Neural cell (in vitro differentiated cells): ENCODE data around the gene SPRN. TPM values are rescaled to one million over a fixed set of nuclear protein-coding genes. Genes with fewer than 3 reads are reported as not detected.
A peak's percentile ranks its signal among the peaks of the same experiment; 100 is the strongest.

ENCODE experiments used
- H2AFZ ChIP-seq: fragments of 200-600, 300-800 bp; sonication (generic), shearing (Covaris generic); 2 replicates; pipeline ENCODE4 v1.6.0; 2014; ENCODE audit warnings: low read depth, mild to moderate bottlenecking, antibody characterized with exemption, low read length, moderate library complexity
- H3F3A ChIP-seq: fragments of 200-600 bp; shearing (Covaris generic); 2 replicates; pipeline ENCODE4 v1.6.1; 2016; ENCODE audit warnings: mild to moderate bottlenecking, moderate library complexity, mixed read lengths, antibody characterized with exemption, low read length; ENCODE audit not compliant: insufficient read depth, poor library complexity, severe bottlenecking
- H3K27ac ChIP-seq: fragments of 200-600, 300-800 bp; sonication (generic), shearing (Covaris generic); 2 replicates; pipeline ENCODE4 v1.5.1; 2014; ENCODE audit warnings: mild to moderate bottlenecking, low read length, moderate library complexity
- H3K27me3 ChIP-seq: fragments of 300-800, 200-600 bp; sonication (generic), shearing (Covaris generic); 2 replicates; pipeline ENCODE4 v1.6.0; 2014; ENCODE audit warnings: mild to moderate bottlenecking, low read depth, low read length, moderate library complexity; ENCODE audit not compliant: insufficient read depth
- H3K36me3 ChIP-seq: fragments of 300-800, 200-600 bp; sonication (generic), shearing (Covaris generic); 2 replicates; pipeline ENCODE4 v1.5.1; 2014; ENCODE audit warnings: mild to moderate bottlenecking, antibody characterized with exemption, low read length, moderate library complexity; ENCODE audit not compliant: insufficient read depth
- H3K4me2 ChIP-seq: fragments of 300-800, 200-600 bp; sonication (generic), shearing (Covaris generic); 2 replicates; pipeline ENCODE4 v1.6.0; 2014; ENCODE audit warnings: mild to moderate bottlenecking, low read length
- H3K4me3 ChIP-seq: fragments of 300-800, 200-600 bp; sonication (generic), shearing (Covaris generic); 2 replicates; pipeline ENCODE4 v1.5.1; 2014; ENCODE audit warnings: mild to moderate bottlenecking, low read length, moderate library complexity
- H3K79me2 ChIP-seq: fragments of 200-600 bp; shearing (Covaris generic); replicated peaks from 2 replicates; pipeline ENCODE4 v1.6.0; 2014; ENCODE audit warnings: mild to moderate bottlenecking, low read length, moderate library complexity; ENCODE audit not compliant: insufficient read depth
- H3K9ac ChIP-seq: fragments of 300-800, 200-600 bp; sonication (generic), shearing (Covaris generic); 2 replicates; pipeline ENCODE4 v1.6.1; 2016; ENCODE audit warnings: mild to moderate bottlenecking, low read length, mixed read lengths
- H3K9me2 ChIP-seq: fragments of 200-600 bp; shearing (Covaris generic); 2 replicates; pipeline ENCODE4 v1.6.1; 2016; ENCODE audit warnings: mild to moderate bottlenecking, low read length, mixed read lengths; ENCODE audit not compliant: insufficient read depth
- H3K9me3 ChIP-seq: fragments of 200-600, 300-800 bp; sonication (generic), shearing (Covaris generic); 2 replicates; pipeline ENCODE4 v1.6.1; 2016; ENCODE audit warnings: mild to moderate bottlenecking, mixed run types, low read length, moderate library complexity, mixed read lengths
- H4K20me1 ChIP-seq: fragments of 200-600 bp; shearing (Covaris generic); 2 replicates; pipeline ENCODE4 v1.6.1; 2016; ENCODE audit warnings: mild to moderate bottlenecking, mixed run types; ENCODE audit not compliant: insufficient read depth
- EP300 ChIP-seq: fragments of 450-650 bp; conservative IDR thresholded peaks from 2 replicates; pipeline ENCODE4 v1.6.1; 2014; ENCODE audit warnings: antibody characterized with exemption, mild to moderate bottlenecking, moderate library complexity; ENCODE audit not compliant: poor library complexity, severe bottlenecking
- EZH2 ChIP-seq: fragments of 200-600, 300-800 bp; shearing (Covaris generic), sonication (generic); IDR thresholded peaks from 2 replicates; pipeline ENCODE4 v1.6.1; 2014; ENCODE audit warnings: antibody characterized with exemption, low read length, borderline replicate concordance, mild to moderate bottlenecking; ENCODE audit not compliant: insufficient read depth, poor library complexity, severe bottlenecking
- MXI1 ChIP-seq: fragments of 450-650 bp; conservative IDR thresholded peaks from 2 replicates; pipeline ENCODE4 v1.6.1; 2014; ENCODE audit warnings: antibody characterized with exemption, mild to moderate bottlenecking; ENCODE audit not compliant: poor library complexity, severe bottlenecking
- POLR2AphosphoS5 ChIP-seq: IDR thresholded peaks from 2 replicates; pipeline ENCODE4 v1.6.1; 2012
- RAD21 ChIP-seq: fragments of 450-650 bp; conservative IDR thresholded peaks from 2 replicates; pipeline ENCODE4 v1.6.1; 2014; ENCODE audit warnings: antibody characterized with exemption, mild to moderate bottlenecking, moderate library complexity
- SMC3 ChIP-seq: fragments of 450-650 bp; conservative IDR thresholded peaks from 2 replicates; pipeline ENCODE4 v1.6.1; 2014; ENCODE audit warnings: antibody characterized with exemption, mild to moderate bottlenecking, moderate library complexity; ENCODE audit not compliant: poor library complexity
- TAF1 ChIP-seq: IDR thresholded peaks from 2 replicates; pipeline ENCODE4 v1.6.1; 2012; ENCODE audit warnings: low read depth
- polyA plus RNA-seq: library from polyadenylated mRNA; depleted of rRNA; stranded (reverse); fragments of >200 nt; gene quantifications from 2 replicates; pipeline ENCODE4 v1.2.3, GENCODE V29; 2014
- TF ChIP-seq, protein P1 (sequence below): IDR thresholded peaks from 2 replicates; pipeline ENCODE4 v1.6.1; 2012; ENCODE audit warnings: borderline replicate concordance
- TF ChIP-seq, protein P2 (sequence below): fragments of 450-650 bp; IDR thresholded peaks from 2 replicates; pipeline ENCODE4 v1.5.1; 2014; ENCODE audit warnings: antibody characterized with exemption, mild to moderate bottlenecking, moderate library complexity; ENCODE audit not compliant: poor library complexity, severe bottlenecking

Gene SPRN
- polyA plus RNA-seq, 1 donor from 2014 or later: 1.1 TPM

DNA sequence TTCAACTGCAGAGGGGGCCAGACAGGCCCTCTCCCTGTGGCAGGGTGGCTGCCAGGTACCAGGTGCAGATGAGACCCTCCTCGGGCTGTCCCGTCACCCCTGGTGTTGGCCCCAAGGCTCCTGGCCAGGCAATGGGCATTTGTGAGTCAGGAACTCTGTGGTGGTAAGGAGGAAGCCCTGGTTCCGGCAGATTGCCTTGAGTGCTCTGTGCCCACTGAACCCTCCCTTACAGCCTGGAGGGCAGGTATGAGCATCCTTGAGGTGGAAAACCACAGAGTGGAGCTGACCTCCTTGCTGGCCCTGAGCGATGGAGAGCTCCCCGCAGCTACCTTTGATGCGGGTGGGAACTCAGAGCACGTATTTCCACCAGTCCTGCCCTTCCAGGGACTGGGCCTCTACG, 43.4 kb downstream of the SPRN start:
- H3K79me2 ChIP-seq: no peaks in the 10 kb centered on the region
- no peak overlapping the region for H3K4me3 ChIP-seq
- TF ChIP-seq EP300: no peak
- no peak for TF ChIP-seq SMC3
- no peak for TF ChIP-seq MXI1
- TF ChIP-seq, protein P1, sequence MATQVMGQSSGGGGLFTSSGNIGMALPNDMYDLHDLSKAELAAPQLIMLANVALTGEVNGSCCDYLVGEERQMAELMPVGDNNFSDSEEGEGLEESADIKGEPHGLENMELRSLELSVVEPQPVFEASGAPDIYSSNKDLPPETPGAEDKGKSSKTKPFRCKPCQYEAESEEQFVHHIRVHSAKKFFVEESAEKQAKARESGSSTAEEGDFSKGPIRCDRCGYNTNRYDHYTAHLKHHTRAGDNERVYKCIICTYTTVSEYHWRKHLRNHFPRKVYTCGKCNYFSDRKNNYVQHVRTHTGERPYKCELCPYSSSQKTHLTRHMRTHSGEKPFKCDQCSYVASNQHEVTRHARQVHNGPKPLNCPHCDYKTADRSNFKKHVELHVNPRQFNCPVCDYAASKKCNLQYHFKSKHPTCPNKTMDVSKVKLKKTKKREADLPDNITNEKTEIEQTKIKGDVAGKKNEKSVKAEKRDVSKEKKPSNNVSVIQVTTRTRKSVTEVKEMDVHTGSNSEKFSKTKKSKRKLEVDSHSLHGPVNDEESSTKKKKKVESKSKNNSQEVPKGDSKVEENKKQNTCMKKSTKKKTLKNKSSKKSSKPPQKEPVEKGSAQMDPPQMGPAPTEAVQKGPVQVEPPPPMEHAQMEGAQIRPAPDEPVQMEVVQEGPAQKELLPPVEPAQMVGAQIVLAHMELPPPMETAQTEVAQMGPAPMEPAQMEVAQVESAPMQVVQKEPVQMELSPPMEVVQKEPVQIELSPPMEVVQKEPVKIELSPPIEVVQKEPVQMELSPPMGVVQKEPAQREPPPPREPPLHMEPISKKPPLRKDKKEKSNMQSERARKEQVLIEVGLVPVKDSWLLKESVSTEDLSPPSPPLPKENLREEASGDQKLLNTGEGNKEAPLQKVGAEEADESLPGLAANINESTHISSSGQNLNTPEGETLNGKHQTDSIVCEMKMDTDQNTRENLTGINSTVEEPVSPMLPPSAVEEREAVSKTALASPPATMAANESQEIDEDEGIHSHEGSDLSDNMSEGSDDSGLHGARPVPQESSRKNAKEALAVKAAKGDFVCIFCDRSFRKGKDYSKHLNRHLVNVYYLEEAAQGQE: no peak
- TF ChIP-seq POLR2AphosphoS5: no peak
- no peak for TF ChIP-seq TAF1
- no peak for TF ChIP-seq EZH2
- TF ChIP-seq, protein P2, sequence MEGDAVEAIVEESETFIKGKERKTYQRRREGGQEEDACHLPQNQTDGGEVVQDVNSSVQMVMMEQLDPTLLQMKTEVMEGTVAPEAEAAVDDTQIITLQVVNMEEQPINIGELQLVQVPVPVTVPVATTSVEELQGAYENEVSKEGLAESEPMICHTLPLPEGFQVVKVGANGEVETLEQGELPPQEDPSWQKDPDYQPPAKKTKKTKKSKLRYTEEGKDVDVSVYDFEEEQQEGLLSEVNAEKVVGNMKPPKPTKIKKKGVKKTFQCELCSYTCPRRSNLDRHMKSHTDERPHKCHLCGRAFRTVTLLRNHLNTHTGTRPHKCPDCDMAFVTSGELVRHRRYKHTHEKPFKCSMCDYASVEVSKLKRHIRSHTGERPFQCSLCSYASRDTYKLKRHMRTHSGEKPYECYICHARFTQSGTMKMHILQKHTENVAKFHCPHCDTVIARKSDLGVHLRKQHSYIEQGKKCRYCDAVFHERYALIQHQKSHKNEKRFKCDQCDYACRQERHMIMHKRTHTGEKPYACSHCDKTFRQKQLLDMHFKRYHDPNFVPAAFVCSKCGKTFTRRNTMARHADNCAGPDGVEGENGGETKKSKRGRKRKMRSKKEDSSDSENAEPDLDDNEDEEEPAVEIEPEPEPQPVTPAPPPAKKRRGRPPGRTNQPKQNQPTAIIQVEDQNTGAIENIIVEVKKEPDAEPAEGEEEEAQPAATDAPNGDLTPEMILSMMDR: no peak
- TF ChIP-seq RAD21: no peak
- H2AFZ ChIP-seq: no peak overlapping the region
- no peaks in the 10 kb centered on the region for H3K36me3 ChIP-seq
- peaks cover 9% of the 10 kb centered on the region for H3K27me3 ChIP-seq
- no peaks in the 10 kb centered on the region for H3K9me3 ChIP-seq
- no peaks in the 10 kb centered on the region for H3F3A ChIP-seq
- no peak overlapping the region for H3K9ac ChIP-seq
- no peak overlapping the region for H3K27ac ChIP-seq
- H3K4me2 ChIP-seq: no peak overlapping the region
- no peaks in the 10 kb centered on the region for H4K20me1 ChIP-seq
- H3K9me2 ChIP-seq: no peaks in the 10 kb centered on the region

DNA sequence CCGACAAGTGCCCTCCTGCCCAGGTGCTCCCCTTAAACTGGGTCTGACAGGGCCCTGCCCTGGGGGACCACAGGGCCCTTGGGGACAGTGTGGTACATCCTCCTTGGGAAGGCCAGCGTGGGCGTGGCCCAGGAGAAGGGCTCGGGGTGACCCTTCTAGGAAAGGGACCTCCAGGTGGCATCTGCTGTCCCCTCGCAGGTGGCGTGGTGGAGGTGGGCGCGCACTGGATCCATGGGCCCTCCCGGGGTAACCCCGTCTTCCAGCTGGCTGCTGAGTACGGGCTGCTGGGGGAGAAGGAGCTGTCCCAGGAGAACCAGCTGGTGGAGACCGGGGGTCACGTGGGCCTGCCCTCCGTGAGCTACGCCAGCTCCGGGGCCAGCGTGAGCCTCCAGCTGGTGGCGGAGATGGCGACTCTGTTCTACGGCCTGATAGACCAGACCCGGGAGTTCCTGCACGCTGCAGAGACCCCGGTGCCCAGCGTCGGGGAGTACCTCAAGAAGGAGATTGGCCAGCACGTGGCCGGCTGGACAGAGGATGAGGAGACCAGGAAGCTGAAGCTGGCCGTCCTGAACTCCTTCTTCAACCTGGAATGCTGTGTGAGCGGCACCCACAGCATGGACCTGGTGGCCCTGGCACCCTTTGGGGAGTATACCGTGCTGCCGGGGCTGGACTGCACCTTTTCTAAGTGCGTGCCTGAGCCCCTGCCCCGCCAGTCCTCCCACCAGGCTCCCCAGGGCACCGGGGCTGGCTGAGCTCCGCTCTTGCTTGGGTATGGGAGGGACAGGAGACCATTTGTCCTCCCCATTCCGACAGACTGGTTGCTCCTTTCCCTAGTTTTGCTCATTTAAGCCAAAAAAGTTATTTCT, 44.4 kb downstream of the SPRN start:
- Histone ChIP-seq H2AFZ (no peak overlapping the region), H3K4me2 (no peak overlapping the region), H3K27me3 (peaks cover 9% of the 10 kb centered on the region), H3K9ac (no peak overlapping the region), H3K9me3 (no peaks in the 10 kb centered on the region), H3K79me2 (no peaks in the 10 kb centered on the region), H3K27ac (no peak overlapping the region), H3K9me2 (no peaks in the 10 kb centered on the region), H4K20me1 (no peaks in the 10 kb centered on the region), H3K4me3 (peak overlapping the region; percentile 59), H3F3A (no peaks in the 10 kb centered on the region), H3K36me3 (no peaks in the 10 kb centered on the region)
- TF ChIP-seq RAD21 (no peak), POLR2AphosphoS5 (no peak), EP300 (no peak), TAF1 (no peak), MXI1 (no peak), SMC3 (no peak), EZH2 (no peak)
- TF ChIP-seq, protein P2: no peak
- TF ChIP-seq, protein P1: no peak
